OCI-LY1 (cell line): ENCODE measurements around the gene TM2D3.

ENCODE experiments used
- EZH2 ChIP-seq: fragments of 200-600 bp; sonication (generic), shearing (Covaris generic); IDR thresholded peaks from 2 replicates; pipeline ENCODE4 v1.8.0; 2017; ENCODE audit warnings: borderline replicate concordance, mixed run types, mild to moderate bottlenecking, antibody characterized with exemption, low read length, moderate library complexity, mixed read lengths
- TF ChIP-seq, protein P1 (sequence below): fragments of 200-600 bp; sonication (generic), shearing (Covaris generic); IDR thresholded peaks from 2 replicates; pipeline ENCODE4 v1.5.1; 2017; ENCODE audit warnings: mild to moderate bottlenecking, antibody characterized with exemption, low read length, moderate library complexity, mixed read lengths

DNA sequence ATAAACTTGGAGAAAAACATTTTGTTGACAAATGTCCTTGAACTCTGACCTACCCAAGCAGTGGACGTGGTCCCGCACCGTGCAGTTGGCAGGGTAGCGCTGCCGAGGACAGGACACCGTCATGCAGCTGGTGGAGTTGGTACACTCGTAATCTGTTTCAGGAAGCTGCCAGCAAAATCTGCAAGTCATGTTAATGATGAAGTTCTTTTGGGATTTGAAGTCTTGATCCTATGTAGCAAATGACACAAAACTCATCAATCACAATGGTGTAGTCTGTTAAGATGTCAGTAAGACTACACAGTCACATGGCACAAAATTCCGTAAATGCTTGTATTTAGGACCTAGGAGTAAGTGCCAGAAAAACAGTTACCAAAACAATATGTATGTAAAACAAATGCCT, 5.5 kb downstream of the TM2D3 start:
- TF ChIP-seq, protein P1, sequence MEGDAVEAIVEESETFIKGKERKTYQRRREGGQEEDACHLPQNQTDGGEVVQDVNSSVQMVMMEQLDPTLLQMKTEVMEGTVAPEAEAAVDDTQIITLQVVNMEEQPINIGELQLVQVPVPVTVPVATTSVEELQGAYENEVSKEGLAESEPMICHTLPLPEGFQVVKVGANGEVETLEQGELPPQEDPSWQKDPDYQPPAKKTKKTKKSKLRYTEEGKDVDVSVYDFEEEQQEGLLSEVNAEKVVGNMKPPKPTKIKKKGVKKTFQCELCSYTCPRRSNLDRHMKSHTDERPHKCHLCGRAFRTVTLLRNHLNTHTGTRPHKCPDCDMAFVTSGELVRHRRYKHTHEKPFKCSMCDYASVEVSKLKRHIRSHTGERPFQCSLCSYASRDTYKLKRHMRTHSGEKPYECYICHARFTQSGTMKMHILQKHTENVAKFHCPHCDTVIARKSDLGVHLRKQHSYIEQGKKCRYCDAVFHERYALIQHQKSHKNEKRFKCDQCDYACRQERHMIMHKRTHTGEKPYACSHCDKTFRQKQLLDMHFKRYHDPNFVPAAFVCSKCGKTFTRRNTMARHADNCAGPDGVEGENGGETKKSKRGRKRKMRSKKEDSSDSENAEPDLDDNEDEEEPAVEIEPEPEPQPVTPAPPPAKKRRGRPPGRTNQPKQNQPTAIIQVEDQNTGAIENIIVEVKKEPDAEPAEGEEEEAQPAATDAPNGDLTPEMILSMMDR: no peak
- TF ChIP-seq EZH2: no peak
